ENCODE data around the gene KSR2. TPM values are rescaled to one million over a fixed set of nuclear protein-coding genes. Genes with fewer than 3 reads are reported as not detected.

The KSR2 gene
- total RNA-seq, 4 donors from 2014 or later = 1.2 to 11.0 (median 2.2) TPM

GRCh38 chr12:117967512-117967911 lies 1.3 kb downstream of the KSR2 start:
- H3K9me3 ChIP-seq = no peaks in the 10 kb centered on the region
- no peaks in the 10 kb centered on the region for H3K27me3 ChIP-seq
- H3K4me1 ChIP-seq = no peaks in the 10 kb centered on the region

GRCh38 chr12:117967043-117967442 lies 1.7 kb downstream of the KSR2 start:
- TF ChIP-seq CTCF (IDR thresholded peaks at IDR 0.05) (no peak), POLR2A (IDR thresholded peaks at IDR 0.05) (no peak)
- Histone ChIP-seq H3K4me1 (no peaks in the 10 kb centered on the region), H3K27me3 (no peaks in the 10 kb centered on the region), H3K4me3 (replicated peaks in 1 of 3) (no peak overlapping the region), H3K36me3 (no peaks in the 10 kb centered on the region), H3K9me3 (no peaks in the 10 kb centered on the region), H3K27ac (no peak overlapping the region)
- no peak for DNase-seq
- intact Hi-C loops (cut with DNase I) = no loop called here
- 52 to 53% methylated on average over 4 of the region's 4 CpGs for WGBS, 2 donors

More at GRCh38 chr12:117967512-117967911, 1.3 kb downstream of the KSR2 start:
- DNase-seq = no peak
- intact Hi-C loops (cut with DNase I) = no loop called here
- no peak overlapping the region for H3K27ac ChIP-seq
- TF ChIP-seq POLR2A (IDR thresholded peaks at IDR 0.05) (no peak), CTCF (IDR thresholded peaks at IDR 0.05) (no peak)
- no peak overlapping the region for H3K4me3 ChIP-seq (replicated peaks in 1 of 3)
- H3K36me3 ChIP-seq = no peaks in the 10 kb centered on the region
- 28 to 39% methylated on average over 12 of the region's 12 CpGs for WGBS, 2 donors

- TF ChIP-seq CTCF (IDR thresholded peaks at IDR 0.05) = no peak
- TF ChIP-seq POLR2A (IDR thresholded peaks at IDR 0.05) = no peak
- Histone ChIP-seq H3K4me1 (no peaks in the 10 kb centered on the region), H3K36me3 (no peaks in the 10 kb centered on the region), H3K27ac (no peak overlapping the region), H3K27me3 (no peaks in the 10 kb centered on the region), H3K9me3 (no peaks in the 10 kb centered on the region), H3K4me3 (replicated peaks in 1 of 3) (no peak overlapping the region)
- intact Hi-C loops (cut with DNase I) = no loop called here
- WGBS, 2 donors = 62 to 65% methylated on average over 9 of the region's 9 CpGs
- no peak for DNase-seq
Observed at GRCh38 chr12:117966511-117966910, 2.3 kb downstream of the KSR2 start.

- Histone ChIP-seq H3K4me3 (replicated peaks in 1 of 3) (no peak overlapping the region), H3K27ac (no peak overlapping the region), H3K4me1 (no peaks in the 10 kb centered on the region), H3K9me3 (no peaks in the 10 kb centered on the region), H3K27me3 (no peaks in the 10 kb centered on the region), H3K36me3 (no peaks in the 10 kb centered on the region)
- no peak for DNase-seq
- intact Hi-C loops (cut with DNase I) = no loop called here
- no peak for TF ChIP-seq CTCF (IDR thresholded peaks at IDR 0.05)
- TF ChIP-seq POLR2A (IDR thresholded peaks at IDR 0.05) = no peak
- WGBS, 2 donors = 91% methylated on average over 7 of the region's 7 CpGs
Observed at GRCh38 chr12:117963836-117964235, 5.0 kb downstream of the KSR2 start.

- intact Hi-C loops (cut with DNase I) = no loop called here
- DNase-seq = no peak
- H3K27me3 ChIP-seq = no peaks in the 10 kb centered on the region
Observed at GRCh38 chr12:117936722-117937484, 31.9 kb downstream of the KSR2 start.

More at GRCh38 chr12:117936722-117937484, 31.9 kb downstream of the KSR2 start:
- WGBS, 2 donors = 81 to 91% methylated on average over 6 of the region's 6 CpGs
- Histone ChIP-seq H3K4me1 (no peaks in the 10 kb centered on the region), H3K4me3 (replicated peaks in 1 of 3) (no peak overlapping the region), H3K9me3 (no peaks in the 10 kb centered on the region), H3K36me3 (no peaks in the 10 kb centered on the region), H3K27ac (no peak overlapping the region)
- TF ChIP-seq POLR2A (IDR thresholded peaks at IDR 0.05) (no peak), CTCF (IDR thresholded peaks at IDR 0.05) (no peak)
